Non-pigmented ciliary epithelial cell (primary cell): ENCODE measurements around the gene MCHR1.
"Not testable (repeated sequence)": the region's sequence is repeated elsewhere in the genome, so short reads cannot be mapped to it uniquely, and the experiment has no call there.

ENCODE experiments used
- DNase-seq: peaks from one replicate; pipeline ENCODE4 v3.0.0-alpha.2; 2010; ENCODE audit warnings: low read depth

The MCHR1 gene

DNA sequence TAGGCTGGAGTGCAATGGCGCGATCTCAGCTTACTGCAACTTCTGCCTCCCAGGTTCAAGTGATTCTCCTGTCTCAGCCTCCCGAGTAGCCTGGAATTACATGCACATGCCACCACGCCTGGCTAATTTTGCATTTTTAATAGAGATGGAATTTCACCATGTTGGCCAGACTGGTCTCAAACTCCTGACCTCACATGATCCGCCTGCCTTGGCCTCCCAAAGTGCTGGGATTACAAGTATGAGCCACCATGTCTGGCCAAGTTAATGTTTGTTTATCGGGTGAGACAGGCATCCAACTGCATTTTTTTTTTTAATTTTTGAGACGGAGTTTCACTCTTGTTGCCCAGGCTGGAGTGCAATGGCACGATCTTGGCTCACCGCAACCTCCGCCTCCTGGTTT is 22.6 kb upstream of the MCHR1 start:
- DNase-seq = not testable (repeated sequence)

DNA sequence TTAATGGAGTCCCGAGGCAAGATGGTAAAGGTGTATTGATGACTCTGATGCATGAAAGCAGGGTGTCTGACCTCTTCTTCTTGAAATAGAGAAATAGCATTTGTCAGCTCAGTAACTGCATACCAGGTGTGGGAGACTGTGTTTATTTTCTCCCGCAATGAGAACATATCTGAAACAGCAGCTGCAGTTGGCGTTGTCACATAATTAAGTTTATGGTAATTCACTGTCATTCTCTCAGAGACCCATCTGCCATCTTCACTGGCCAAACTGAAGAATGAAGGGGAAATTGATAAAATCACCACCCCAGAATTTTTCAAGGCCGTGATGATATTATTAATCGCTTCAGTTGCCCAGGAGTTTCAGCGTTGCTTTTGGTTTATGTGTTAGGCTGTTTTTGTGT is 20.1 kb upstream of the MCHR1 start:
- DNase-seq = no peak

DNA sequence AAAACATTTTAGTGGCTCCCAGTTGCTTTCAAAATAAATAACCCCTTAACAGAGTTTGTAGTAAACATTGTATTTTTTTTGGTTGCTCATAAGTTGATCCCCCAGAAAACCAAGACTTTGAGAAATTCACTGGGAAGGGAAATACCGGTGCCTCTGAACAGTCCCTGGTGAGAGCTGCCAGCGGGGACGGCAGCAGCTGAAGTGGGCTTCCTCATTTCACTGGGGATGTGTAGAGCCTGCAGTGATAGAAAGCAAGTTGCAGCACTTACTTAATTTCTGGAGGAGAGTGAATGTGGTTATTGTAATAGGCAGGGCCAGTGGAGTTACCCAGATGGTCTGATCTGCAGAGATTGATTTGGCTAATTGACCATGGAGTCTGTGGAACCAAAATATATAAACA is 18.6 kb upstream of the MCHR1 start:
- no peak for DNase-seq

DNA sequence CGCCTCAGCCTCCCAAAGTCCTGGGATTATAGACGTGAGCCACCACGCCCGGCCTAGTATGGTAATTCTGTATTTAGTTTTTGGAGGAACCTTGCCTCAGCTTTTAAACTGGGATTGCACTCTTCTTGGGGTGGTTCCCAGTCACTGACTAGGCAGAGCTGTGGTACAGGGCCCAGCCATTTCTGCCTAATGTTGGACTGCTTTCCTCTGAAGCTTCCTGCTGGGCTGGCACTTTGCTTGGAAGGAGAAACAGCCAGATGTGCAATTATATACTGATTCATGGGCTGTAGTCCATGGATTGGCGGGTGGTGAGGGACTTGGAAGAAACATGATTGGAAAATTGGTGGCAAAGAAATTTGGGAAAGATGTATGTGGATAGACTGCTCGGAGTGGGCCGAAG is 17.6 kb upstream of the MCHR1 start:
- no peak for DNase-seq

DNA sequence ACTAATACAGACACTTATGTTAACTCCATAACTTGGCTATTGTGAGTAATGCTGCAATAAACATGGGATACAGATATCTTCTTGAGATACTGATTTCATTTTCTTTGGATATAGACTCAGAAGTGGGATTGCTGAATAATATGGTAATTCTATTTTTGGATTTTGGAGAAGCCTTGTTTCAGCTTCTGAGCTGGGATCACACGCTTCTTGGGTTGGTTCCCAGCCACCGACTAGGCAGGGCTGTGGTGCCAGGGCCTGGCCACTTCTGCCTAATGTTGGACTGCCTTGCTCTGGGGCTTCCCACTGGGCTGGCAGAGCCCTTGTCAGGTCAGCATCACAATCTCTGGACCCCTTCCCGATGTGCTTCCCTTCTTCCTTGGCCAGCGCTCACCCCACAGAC is 14.0 kb upstream of the MCHR1 start:
- DNase-seq = no peak

DNA sequence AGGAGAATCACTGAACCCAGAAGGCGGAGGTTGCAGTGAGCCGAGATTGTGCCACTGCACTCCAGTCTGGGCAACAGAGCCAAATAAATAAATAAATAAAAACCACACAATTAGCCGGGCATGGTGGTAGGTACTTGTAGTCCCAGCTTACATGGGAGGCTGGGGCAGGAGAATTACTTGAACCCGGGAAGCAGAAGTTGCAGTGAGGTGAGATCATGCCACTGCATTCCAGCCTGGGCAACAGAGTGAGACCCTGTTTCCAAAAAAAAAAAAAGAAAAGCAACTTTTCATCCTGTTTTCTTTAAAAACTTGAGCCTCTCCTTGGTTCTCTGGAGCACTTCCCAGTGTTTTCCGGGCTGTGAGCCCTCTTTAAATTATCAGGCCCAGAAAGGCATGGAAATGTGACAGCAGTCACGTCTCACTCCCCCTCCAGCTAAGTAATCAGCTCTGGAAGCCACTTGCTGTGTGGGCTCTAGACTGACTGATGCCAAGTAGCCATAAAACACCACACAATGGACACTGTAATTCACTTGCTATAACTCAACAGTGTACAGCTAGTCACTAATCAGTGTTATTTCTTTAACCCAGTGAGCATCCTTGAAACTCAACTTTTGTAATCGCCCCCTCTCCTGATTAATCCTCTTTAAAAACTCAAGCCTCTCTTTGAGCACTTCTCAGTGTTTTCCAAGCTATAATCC is 13.0 kb upstream of the MCHR1 start:
- no peak for DNase-seq

DNA sequence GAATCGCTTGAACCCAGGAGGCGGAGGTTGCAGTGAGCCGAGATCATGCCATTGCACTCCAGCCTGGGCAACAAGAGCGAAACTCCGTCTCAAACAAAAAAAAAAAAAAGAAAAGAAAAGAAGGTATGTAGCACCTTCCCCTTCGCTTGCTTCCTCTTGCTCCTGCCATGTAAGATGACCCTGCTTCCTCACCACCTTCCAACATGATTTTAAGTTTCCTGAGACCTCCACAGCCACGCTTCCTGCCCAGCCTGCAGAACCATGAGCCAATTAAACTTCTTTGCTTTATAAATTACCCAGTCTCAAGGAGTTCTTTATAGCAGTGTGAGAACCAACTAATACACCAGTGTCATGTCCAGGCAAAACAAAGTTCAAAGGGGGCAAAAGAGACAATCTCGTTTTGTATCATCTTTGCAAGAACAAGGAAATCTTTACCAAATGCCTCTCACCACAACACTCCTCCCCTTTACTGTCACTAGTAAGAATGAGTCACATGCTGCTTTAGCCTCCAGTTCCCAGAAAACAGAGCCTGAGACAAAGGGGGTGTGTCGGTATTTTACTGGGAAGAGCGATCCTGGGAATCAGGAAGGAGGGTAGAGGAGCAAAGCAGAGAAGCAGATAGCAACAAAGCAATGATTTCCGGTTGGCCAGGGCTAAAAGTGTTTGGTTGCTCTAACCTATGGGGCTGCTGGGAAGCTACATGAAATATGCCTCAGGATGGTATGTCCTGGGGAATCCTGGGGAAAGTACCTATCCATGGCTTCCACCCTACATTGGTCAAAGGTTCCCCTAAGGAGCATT is 10.5 kb upstream of the MCHR1 start:
- DNase-seq = no peak

DNA sequence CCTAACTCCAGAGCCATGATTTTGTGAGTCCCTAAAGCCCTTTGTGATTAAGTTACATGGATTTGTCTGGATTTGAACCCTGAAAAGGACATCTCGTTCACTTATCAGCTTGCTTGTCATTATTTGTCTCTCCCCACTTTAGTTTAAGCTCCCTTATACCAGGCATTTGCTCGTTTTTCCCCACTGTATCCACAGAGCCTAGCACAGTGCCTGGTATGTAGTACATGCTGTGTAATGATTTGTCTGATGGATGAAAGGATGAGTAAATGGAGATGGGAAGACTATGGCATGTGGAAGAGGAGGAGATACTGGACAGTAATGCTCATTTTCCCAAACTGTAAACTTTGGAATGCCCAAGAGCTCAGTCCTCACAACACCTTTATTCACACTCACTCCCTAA is 9.2 kb upstream of the MCHR1 start:
- DNase-seq = no peak

DNA sequence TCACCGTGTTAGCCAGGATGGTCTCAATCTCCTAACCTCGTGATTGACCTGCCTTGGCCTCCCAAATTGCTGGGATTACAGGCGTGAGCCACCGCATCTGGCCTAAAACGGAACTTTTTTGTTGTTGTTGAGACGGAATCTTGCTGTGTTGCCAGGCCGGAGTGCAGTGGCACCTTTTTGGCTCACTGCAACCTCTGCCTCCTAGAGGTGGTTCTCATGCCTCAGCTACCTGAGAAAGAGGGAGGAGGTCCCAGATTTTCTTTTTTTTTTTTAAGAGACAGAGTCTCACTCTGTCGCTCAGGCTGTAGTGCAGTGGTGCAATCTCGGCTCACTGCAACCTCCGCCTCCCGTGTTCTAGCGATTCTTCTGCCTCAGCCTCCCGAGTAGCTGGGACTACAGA is 7.9 kb upstream of the MCHR1 start:
- DNase-seq = no peak

DNA sequence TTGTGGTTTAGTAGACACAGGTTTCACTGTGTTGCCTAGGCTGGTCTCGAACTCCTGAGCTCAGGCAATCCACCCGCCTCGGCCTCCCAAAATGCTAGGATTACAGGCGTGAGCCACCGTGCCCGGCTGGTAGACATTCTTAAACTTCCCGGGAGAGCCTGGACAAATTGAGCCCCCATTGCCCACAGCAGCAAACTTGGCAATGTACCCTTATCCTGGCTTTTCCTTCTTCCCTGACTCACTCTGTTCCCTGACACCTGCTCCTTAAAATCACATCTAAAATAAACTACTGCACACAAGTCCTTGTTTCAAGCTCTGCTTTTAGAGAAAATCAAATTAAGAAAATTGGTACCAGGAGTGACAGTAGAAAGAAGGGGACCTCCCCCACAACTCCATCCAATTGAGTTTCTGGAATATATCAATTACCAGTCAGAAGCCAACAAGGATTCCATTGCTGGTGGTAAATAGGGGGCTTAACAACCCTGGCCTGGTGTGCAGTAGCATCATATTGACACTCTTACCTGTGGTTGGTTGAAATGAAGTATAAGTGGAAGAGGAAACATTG is 7.4 kb upstream of the MCHR1 start:
- DNase-seq = no peak

DNA sequence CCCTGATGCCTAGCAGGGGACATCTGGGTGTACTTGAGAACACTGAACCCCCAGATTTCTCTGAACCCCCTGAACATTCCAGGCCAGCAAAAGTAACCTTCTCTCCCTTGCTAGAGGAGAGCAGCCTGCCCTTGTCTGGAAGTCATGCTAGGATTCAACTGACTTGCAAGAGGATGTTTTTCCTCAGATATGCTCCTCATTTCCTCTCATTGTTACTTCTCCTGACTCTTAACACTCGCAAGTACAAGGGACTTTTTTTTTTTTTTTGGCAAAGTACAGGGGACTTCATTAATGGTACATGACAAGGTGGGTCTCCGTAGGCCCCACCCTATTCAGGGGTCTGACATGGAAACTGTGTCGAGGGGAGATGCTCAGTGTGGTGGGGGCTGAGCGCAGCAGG is 6.3 kb upstream of the MCHR1 start:
- no peak for DNase-seq

DNA sequence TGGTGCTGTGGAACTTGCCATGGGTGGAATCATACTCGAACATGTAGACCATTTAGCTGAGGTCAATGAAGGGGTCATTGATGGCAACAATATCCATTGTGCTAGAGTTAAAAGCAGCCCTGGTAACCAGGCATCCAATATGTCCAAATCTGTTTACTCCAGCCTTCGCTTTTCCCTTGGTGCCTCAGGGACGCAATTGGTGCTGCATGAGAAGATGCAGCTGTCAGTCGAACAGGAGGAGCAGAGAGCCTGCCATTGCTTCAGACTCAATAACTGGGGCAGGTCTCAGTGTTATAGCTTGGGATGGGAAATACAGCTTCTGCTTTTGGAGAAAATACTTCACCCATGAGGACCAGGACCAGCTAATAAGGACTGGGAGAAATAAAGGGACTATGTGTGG is 5.0 kb upstream of the MCHR1 start:
- no peak for DNase-seq

DNA sequence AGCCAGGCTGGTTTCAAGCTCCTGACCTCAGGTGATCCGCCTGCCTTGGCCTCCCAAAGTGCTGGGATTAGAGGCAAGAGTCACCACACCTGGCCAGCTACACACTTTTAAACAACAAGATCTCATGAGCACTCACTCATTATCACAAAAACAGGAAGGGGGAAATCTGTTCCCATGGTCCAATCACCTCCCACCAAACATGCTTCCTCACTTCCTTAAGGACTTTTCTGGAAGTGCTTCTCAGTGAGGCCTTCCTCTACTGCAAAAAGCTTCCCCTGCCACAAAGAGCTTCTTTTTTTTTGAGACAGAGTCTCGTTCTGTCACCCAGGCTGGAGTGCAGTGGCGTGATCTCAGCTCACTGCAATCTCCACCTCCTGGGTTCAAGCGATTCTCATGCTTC is 3.1 kb upstream of the MCHR1 start:
- not testable (repeated sequence) for DNase-seq

DNA sequence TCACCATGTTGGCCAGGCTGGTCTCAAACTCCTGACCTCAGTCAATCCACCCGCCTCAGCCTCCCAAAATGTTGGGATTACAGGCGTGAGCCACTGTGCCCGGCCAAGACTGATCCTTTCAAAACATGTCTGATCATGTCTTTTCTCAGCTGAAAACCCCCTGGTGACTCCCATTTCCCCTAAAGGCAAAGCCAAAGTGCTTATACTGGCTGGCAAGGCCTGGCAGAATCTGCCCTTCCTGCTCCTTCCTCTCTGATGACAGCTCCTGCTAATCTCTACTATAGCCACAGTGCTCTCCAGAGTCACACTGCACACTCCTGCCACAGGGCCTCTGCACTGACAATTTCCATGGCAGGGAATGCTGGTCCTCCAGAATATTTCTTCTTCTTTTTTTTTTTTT is 2.6 kb upstream of the MCHR1 start:
- no peak for DNase-seq

DNA sequence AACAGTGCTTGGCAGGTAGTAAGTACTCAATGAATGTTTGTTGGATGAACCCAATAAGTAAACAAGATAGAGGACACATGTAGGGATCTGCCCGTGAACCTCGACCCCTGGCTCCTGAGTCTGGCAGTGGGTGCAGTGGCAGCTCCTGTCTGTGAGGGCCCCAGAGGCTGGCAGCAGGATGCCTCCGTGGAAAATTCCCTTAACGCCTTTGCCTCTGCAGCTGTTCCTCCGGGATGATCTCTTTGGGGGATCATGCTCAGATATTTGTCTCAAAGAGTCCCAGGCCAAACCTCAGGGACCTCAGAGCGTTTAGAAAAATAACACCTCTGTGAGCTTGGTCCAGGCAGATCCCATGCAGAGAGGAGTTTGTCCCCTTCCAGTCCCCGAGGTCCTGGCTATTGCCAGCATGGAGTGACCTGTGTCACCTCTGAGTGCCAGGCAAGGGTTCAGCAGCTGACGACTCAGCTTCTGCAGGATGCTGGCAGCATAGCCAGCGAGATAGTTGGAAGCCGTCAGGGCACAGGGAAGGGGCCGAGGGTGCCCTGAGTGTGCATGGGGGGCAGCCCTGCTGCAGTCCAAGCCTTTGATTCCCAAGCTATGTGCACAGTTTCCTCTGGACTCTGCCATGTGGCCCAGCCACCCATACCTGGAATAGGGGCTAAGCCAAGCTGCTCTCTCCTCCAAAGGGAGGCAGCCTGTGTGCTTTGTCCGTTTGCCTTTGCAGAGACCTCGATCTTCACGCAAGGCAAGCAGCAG is 613 bp upstream of the MCHR1 start:
- DNase-seq = no peak

DNA sequence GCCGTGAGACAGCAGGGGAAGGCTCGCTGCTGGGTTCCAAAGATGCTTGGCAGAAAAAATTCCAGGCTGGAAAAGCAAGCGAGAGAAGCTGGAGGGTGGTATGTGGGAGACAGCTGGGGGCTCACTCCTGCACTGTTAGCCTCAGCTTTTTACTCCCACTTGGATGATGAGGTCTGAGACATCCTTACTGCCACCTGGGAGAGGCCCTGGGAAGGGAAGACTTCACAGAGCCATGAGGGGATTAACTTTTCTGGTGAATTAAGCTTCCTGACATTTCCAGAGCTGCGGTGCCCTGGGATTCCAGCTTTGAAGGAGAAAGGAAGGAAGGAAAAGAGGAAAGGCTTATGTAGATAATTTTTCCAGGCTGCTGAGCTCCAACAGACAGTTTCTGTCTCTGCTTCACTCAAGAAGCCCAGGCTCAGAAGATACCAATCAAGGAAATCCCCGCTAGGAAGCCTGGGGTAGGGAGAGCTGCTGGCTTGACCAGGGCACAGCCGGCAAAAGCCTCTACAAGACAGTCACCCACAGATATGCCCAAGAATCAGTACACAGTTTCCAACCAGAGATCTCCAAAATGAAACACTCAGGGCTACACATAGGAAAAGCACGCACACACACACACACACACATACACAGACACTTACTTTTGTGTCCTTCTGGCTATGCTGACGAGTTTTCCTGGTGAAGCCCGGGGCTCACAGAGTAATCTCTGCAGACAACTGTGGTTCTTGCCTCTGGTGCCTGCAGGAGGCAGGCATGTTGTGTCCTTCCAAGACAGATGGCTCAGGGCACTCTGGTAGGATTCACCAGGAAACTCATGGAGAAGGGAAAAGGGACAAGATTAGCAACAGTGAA is 907 bp downstream of the MCHR1 start:
- no peak for DNase-seq

DNA sequence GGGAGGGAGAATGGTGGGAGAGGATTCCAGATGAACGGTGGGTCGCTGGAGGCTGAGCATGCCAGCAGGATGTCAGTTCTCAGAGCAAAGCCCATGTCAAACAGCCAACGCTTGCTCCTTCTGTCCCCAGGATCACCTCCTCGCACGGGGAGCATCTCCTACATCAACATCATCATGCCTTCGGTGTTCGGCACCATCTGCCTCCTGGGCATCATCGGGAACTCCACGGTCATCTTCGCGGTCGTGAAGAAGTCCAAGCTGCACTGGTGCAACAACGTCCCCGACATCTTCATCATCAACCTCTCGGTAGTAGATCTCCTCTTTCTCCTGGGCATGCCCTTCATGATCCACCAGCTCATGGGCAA is 1.5 kb downstream of the MCHR1 start:
- DNase-seq = no peak

DNA sequence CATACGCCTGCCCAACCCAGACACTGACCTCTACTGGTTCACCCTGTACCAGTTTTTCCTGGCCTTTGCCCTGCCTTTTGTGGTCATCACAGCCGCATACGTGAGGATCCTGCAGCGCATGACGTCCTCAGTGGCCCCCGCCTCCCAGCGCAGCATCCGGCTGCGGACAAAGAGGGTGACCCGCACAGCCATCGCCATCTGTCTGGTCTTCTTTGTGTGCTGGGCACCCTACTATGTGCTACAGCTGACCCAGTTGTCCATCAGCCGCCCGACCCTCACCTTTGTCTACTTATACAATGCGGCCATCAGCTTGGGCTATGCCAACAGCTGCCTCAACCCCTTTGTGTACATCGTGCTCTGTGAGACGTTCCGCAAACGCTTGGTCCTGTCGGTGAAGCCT is 2.2 kb downstream of the MCHR1 start:
- DNase-seq = no peak

DNA sequence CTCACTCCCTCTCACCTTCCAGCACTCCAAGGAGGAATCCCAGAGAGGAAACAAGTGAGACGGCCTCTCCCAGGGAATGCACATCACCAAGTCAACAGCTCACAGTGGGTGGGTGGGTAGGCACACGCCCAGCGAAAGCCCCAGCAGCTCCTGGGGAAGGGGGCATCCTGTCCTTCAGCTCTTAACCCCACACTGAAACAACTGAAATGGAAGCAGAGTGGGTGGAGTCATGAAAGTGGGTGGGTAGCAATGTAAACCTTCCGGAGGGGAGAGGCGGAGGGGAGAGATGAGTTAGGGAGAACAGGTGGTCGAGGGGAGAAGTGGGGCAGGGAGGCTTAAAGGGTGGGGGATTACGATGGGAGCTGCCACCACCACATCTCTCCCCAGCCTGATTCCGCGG is 5.4 kb downstream of the MCHR1 start:
- no peak for DNase-seq

DNA sequence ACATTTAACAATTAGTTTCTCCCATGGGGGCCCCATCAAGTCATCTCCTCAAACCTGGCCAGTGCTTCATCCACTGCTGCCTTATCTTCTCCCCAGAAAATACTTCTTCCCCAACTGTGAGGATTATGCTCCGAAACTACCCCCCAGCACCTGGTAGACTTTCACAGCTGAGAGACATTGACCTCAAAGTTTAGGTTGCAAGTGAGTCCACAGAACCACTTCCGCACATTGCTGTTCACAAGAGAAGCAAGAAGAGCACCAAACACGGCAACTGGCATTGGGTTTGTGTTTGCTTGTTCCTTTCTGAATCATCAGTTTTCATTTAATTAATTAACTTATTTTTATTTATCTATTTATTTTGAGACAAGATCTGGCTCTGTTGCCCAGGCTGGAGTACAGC is 6.1 kb downstream of the MCHR1 start:
- DNase-seq = no peak

DNA sequence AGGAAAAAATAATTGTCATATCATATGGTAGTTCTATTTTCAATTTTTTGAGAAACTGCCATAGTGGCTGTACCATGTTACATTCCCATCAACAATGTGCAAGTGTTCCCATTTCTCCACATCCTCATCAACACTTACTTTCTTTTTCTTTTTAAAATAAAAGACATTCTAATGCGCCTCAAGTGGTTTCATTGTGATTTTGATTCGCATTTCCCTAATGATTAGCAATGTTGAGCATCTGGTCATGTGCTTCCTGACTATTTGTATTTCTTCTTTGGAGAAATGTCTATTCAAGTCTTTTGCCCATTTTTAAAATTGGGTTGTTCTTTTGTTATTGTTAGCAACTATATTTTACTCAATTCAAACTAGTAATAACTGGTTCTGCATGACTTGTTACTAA is 8.4 kb downstream of the MCHR1 start:
- DNase-seq = no peak

DNA sequence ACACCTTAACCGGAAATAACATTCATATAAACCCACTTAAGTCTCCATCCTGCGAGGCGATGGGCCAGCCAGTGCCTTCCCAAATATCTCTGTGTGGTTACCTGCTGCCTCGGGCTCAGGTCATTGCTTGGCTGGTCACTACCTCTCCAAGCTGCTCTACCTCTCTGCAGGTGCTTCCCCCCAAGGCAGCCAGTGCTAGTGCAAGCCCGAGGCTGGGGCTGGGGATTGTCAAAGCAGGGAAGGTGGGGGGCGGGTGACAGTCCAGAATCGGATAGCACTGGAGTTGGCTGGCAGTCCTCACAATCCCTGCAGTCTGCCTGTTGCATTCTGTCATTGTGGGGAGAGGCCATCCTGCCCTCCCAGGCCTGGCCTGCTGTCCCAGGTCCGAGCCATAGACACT is 11.1 kb downstream of the MCHR1 start:
- DNase-seq = no peak
